ENCODE results near the gene AFAP1L1. TPM values are rescaled to one million over a fixed set of nuclear protein-coding genes. Genes with fewer than 3 reads are reported as not detected.
A peak's percentile ranks its signal among the peaks of the same experiment; 100 is the strongest.

AFAP1L1 gene
- total and polyA plus RNA-seq, 12 donors, result 30.3 to 61.6 (median 43.5) TPM

GRCh38 chr5:149254506-149254905 lies 17.2 kb upstream of the AFAP1L1 start:
- WGBS, 2 donors, result 57 to 64% methylated on average over 3 of the region's 3 CpGs
- Histone ChIP-seq H3K27me3 (no peaks in the 10 kb centered on the region), H3K9me3 (no peaks in the 10 kb centered on the region), H3K4me3 (no peak overlapping the region), H3K27ac (no peak overlapping the region), H3K4me1 (no peaks in the 10 kb centered on the region), H3K36me3 (peaks cover 0 to 97% (median 46%) of the 10 kb centered on the region in 9 donors)
- ATAC-seq, result no peak
- intact Hi-C loops (cut with DNase I), result no loop called here
- no peak for TF ChIP-seq CTCF (IDR thresholded peaks at IDR 0.05)
- DNase-seq, result no peak

GRCh38 chr5:149256451-149256850 lies 15.2 kb upstream of the AFAP1L1 start:
- Histone ChIP-seq H3K36me3 (peaks cover 0 to 77% (median 26%) of the 10 kb centered on the region in 9 donors), H3K9me3 (no peaks in the 10 kb centered on the region), H3K4me1 (no peaks in the 10 kb centered on the region), H3K27me3 (no peaks in the 10 kb centered on the region), H3K27ac (no peak overlapping the region), H3K4me3 (no peak overlapping the region)
- ATAC-seq, result no peak
- TF ChIP-seq CTCF (IDR thresholded peaks at IDR 0.05), result no peak
- intact Hi-C loops (cut with DNase I), result no loop called here
- no peak for DNase-seq

GRCh38 chr5:149257131-149257530 lies 14.5 kb upstream of the AFAP1L1 start:
- Histone ChIP-seq H3K4me3 (no peak overlapping the region), H3K9me3 (no peaks in the 10 kb centered on the region), H3K4me1 (no peaks in the 10 kb centered on the region), H3K36me3 (peaks cover 0 to 71% (median 19%) of the 10 kb centered on the region in 9 donors), H3K27me3 (no peaks in the 10 kb centered on the region), H3K27ac (no peak overlapping the region)
- intact Hi-C loops (cut with DNase I), result no loop called here
- no peak for TF ChIP-seq CTCF (IDR thresholded peaks at IDR 0.05)
- 77 to 88% methylated on average over 1 of the region's 1 CpG for WGBS, 2 donors
- ATAC-seq, result no peak
- no peak for DNase-seq

- Histone ChIP-seq H3K36me3 (peaks cover 0 to 61% (median 10%) of the 10 kb centered on the region in 9 donors), H3K27ac (no peak overlapping the region), H3K4me3 (no peak overlapping the region), H3K9me3 (no peaks in the 10 kb centered on the region), H3K27me3 (no peaks in the 10 kb centered on the region), H3K4me1 (no peaks in the 10 kb centered on the region)
- intact Hi-C loops (cut with DNase I), result no loop called here
- no peak for TF ChIP-seq CTCF (IDR thresholded peaks at IDR 0.05)
- 83 to 86% methylated on average over 10 of the region's 10 CpGs for WGBS, 2 donors
- peak in 1 of 8 donors; percentile 19 for ATAC-seq
- no peak for DNase-seq
Measured at GRCh38 chr5:149257889-149258705, 13.6 kb upstream of the AFAP1L1 start.
